Testis (tissue), 3 donors: ENCODE data around the gene ECI1. TPM values are rescaled to one million over a fixed set of nuclear protein-coding genes. Genes with fewer than 3 reads are reported as not detected.

Source experiments
- DNase-seq: peaks from one replicate; pipeline ENCODE4 v3.0.0-alpha.2; 2019
- H3K27ac ChIP-seq, 2 donors: fragments of 200-600 bp; sonication (generic); one replicate each; pipeline ENCODE4 v1.5.1; 2019
- H3K27me3 ChIP-seq: fragments of 200-600 bp; sonication (generic); one replicate; pipeline ENCODE4 v1.5.1; 2019
- H3K36me3 ChIP-seq: fragments of 200-600 bp; sonication (generic); one replicate; pipeline ENCODE4 v1.5.1; 2017; ENCODE audit warnings: low read depth; ENCODE audit errors: missing control alignments
- H3K4me1 ChIP-seq: fragments of 200-600 bp; sonication (generic); one replicate; pipeline ENCODE4 v1.5.1; 2019
- H3K4me3 ChIP-seq, 2 donors: fragments of 200-600 bp; sonication (generic); one replicate each; pipeline ENCODE4 v1.5.1; 2017 to 2019
- H3K9me3 ChIP-seq: fragments of 200-600 bp; sonication (generic); one replicate; pipeline ENCODE4 v1.5.1; 2017
- CTCF ChIP-seq, 3 experiments: fragments of 450-650 bp in 2 of 3; fragments of 200-600 bp in 1 of 3; sonication (generic) in 1 of 3; IDR thresholded peaks; one replicate each; pipeline ENCODE4 v1.5.1; 2016 to 2019; ENCODE audit warnings: antibody characterized with exemption in 3 of 3, mild to moderate bottlenecking in 2 of 3, moderate library complexity in 1 of 3
- POLR2A ChIP-seq: fragments of 450-650 bp; IDR thresholded peaks from one replicate; pipeline ENCODE4 v1.6.1; 2017; ENCODE audit warnings: antibody characterized with exemption, mild to moderate bottlenecking, moderate library complexity
- WGBS, 2 donors: methylation state at CpG; one replicate each; pipeline ENCODE4 v1.1.5; 2018; 5-methylcytosine and 5-hydroxymethylcytosine counted together
- intact Hi-C: fragments of 100-400 bp; cut with DNase I; formaldehyde crosslinking; loops from one replicate; pipeline ENCODE4 v1.15.1; 2023; ENCODE audit warnings: low total_unique reads
- microRNA counts, 2 donors: library from miRNA; unstranded; fragments of <30 nt; microRNA quantifications; one replicate each; lab custom pipeline; 2016
- microRNA-seq, 2 donors: library from miRNA; unstranded; fragments of <30 nt; microRNA quantifications; one replicate each; pipeline ENCODE4, GENCODE V29; 2016; ENCODE audit warnings: borderline number of aligned reads in 2 of 2, borderline replicate concordance in 1 of 2
- polyA plus RNA-seq: library from polyadenylated mRNA; stranded (reverse); fragments of 350-450 nt; fragmentation: Illumina TruSeq; extraction: RNeasy Lipid Tissue Mini Kit (QIAGEN cat#74804); gene quantifications from one replicate; pipeline ENCODE4 v1.2.3, GENCODE V29; 2014; ENCODE audit warnings: low read depth, low replicate concordance; ENCODE audit not compliant: insufficient read depth
- small RNA-seq, 2 donors: library from RNA; depleted of rRNA; stranded (forward); fragments of <200 nt; gene quantifications; one replicate each; pipeline ENCODE3, GENCODE V24; 2016
- total RNA-seq, 2 donors: library from RNA; depleted of rRNA; stranded (reverse); fragments of >200 nt; gene quantifications; one replicate each; pipeline ENCODE4 v1.2.3, GENCODE V29; 2016

The ECI1 gene
- total and polyA plus RNA-seq, 3 donors from 2014 or later = 25.5 to 39.0 (median 36.1) TPM

- Histone ChIP-seq H3K4me3 (no peak overlapping the region), H3K4me1 (peaks cover 2% of the 10 kb centered on the region), H3K36me3 (no peaks in the 10 kb centered on the region), H3K27ac (no peak overlapping the region), H3K9me3 (no peaks in the 10 kb centered on the region), H3K27me3 (no peaks in the 10 kb centered on the region)
- WGBS, 2 donors = 64 to 90% methylated on average over 2 to 19 of the region's 24 CpGs
- no peak for TF ChIP-seq POLR2A
- no peak for TF ChIP-seq CTCF (IDR thresholded peaks at IDR 0.05)
- intact Hi-C loops = no loop called here
- no peak for DNase-seq
Observed at GRCh38 chr16:2190002-2190658, 61.3 kb downstream of the ECI1 start.

MicroRNA genes within 50 kb of the gene (microRNA counts, 767-probe panel; counts per million panel counts)
- microRNA hsa-miR-940 (lab: Ali Mortazavi, UCI) = 0 to 152 counts per million in 2 donors

Small RNA genes within 50 kb of the gene (microRNA-seq; reads per million reads assigned to microRNA genes)
- gene MIR3677 = 0 reads per million in 2 donors
- gene MIR4717 = 0 reads per million in 2 donors

Small RNA genes within 50 kb of the gene (small RNA-seq; reads per million reads assigned to genes)
- gene MIR3677 (0 reads per million in 2 donors), gene MIR4717 (0 reads per million in 2 donors)

Other genes starting within 250 kb of the ECI1 start
- gene ZNF598, start 241.8 kb downstream of the ECI1 start, total RNA-seq = 10 to 100 TPM; 80.4 to 94.6 TPM
- gene ZNF598, start 241.8 kb downstream of the ECI1 start, polyA plus RNA-seq = 46.3 TPM
- 1 to 10 TPM; 7.3 to 8.2 TPM for gene NPW, start 231.8 kb downstream of the ECI1 start, total RNA-seq
- 3.9 TPM for gene NPW, start 231.8 kb downstream of the ECI1 start, polyA plus RNA-seq
- gene NHERF2, start 224.7 kb downstream of the ECI1 start, total RNA-seq = 10 to 100 TPM; 54.1 to 59.9 TPM
- gene NHERF2, start 224.7 kb downstream of the ECI1 start, polyA plus RNA-seq = 50.6 TPM
- 10 to 100 TPM; 24.6 to 35.6 TPM for gene NTHL1, start 203.8 kb downstream of the ECI1 start, total RNA-seq
- gene NTHL1, start 203.8 kb downstream of the ECI1 start, polyA plus RNA-seq = 18.0 TPM
- 100 to 1,000 TPM; 222 to 271 TPM for gene TSC2, start 203.6 kb downstream of the ECI1 start, total RNA-seq
- 136 TPM for gene TSC2, start 203.6 kb downstream of the ECI1 start, polyA plus RNA-seq
- 100 to 1,000 TPM; 323 to 337 TPM for gene PKD1, start 115.7 kb downstream of the ECI1 start, total RNA-seq
- gene PKD1, start 115.7 kb downstream of the ECI1 start, polyA plus RNA-seq = 83.4 TPM
- 1 to 10 TPM; 3.2 to 3.6 TPM for gene RAB26, start 103.0 kb downstream of the ECI1 start, total RNA-seq
- 1.5 TPM for gene RAB26, start 103.0 kb downstream of the ECI1 start, polyA plus RNA-seq
- 10 to 100 TPM; 36.0 to 46.1 TPM for gene TRAF7, start 95.8 kb downstream of the ECI1 start, total RNA-seq
- 44.6 TPM for gene TRAF7, start 95.8 kb downstream of the ECI1 start, polyA plus RNA-seq
- 100 to 1,000 TPM in 1 of 2 donors, 1 to 10 TPM in 1; 6.4 to 159 TPM for gene CASKIN1, start 55.0 kb downstream of the ECI1 start, total RNA-seq
- 2.1 TPM for gene CASKIN1, start 55.0 kb downstream of the ECI1 start, polyA plus RNA-seq
- gene MLST8, start 46.1 kb downstream of the ECI1 start, total RNA-seq = 100 to 1,000 TPM in 1 of 2 donors, 10 to 100 TPM in 1; 95.4 to 113 TPM
- gene MLST8, start 46.1 kb downstream of the ECI1 start, polyA plus RNA-seq = 89.0 TPM
- 10 to 100 TPM; 37.8 to 66.5 TPM for gene BRICD5, start 40.7 kb downstream of the ECI1 start, total RNA-seq
- gene BRICD5, start 40.7 kb downstream of the ECI1 start, polyA plus RNA-seq = 25.1 TPM
- 100 to 1,000 TPM in 1 of 2 donors, 10 to 100 TPM in 1; 50.0 to 118 TPM for gene PGP, start 36.7 kb downstream of the ECI1 start, total RNA-seq
- 56.3 TPM for gene PGP, start 36.7 kb downstream of the ECI1 start, polyA plus RNA-seq
- 10 to 100 TPM; 57.4 to 69.4 TPM for gene E4F1, start 28.0 kb downstream of the ECI1 start, total RNA-seq
- 20.0 TPM for gene E4F1, start 28.0 kb downstream of the ECI1 start, polyA plus RNA-seq
- gene DNASE1L2, start 15.1 kb downstream of the ECI1 start, total RNA-seq = 1 to 10 TPM; 2.5 to 3.5 TPM
- gene DNASE1L2, start 15.1 kb downstream of the ECI1 start, polyA plus RNA-seq = 1.1 TPM
- gene RNPS1, start 16.5 kb upstream of the ECI1 start, total RNA-seq = 100 to 1,000 TPM; 261 to 294 TPM
- 197 TPM for gene RNPS1, start 16.5 kb upstream of the ECI1 start, polyA plus RNA-seq
- gene ABCA3, start 89.1 kb upstream of the ECI1 start, total RNA-seq = 10 to 100 TPM; 35.1 to 38.1 TPM
- gene ABCA3, start 89.1 kb upstream of the ECI1 start, polyA plus RNA-seq = 24.5 TPM
- gene CCNF, start 177.9 kb upstream of the ECI1 start, total RNA-seq = 10 to 100 TPM in 1 of 2 donors, 1 to 10 TPM in 1; 9.4 to 10.8 TPM
- 6.0 TPM for gene CCNF, start 177.9 kb upstream of the ECI1 start, polyA plus RNA-seq
- gene TEDC2, start 208.5 kb upstream of the ECI1 start, total RNA-seq = 10 to 100 TPM; 18.0 to 19.4 TPM
- gene TEDC2, start 208.5 kb upstream of the ECI1 start, polyA plus RNA-seq = 7.7 TPM
- gene NTN3, start 219.7 kb upstream of the ECI1 start, total RNA-seq = 1 to 10 TPM; 1.1 to 1.7 TPM
- gene NTN3, start 219.7 kb upstream of the ECI1 start, polyA plus RNA-seq = not detected
- 10 to 100 TPM; 11.2 to 13.5 TPM for gene TBC1D24, start 223.5 kb upstream of the ECI1 start, total RNA-seq
- gene TBC1D24, start 223.5 kb upstream of the ECI1 start, polyA plus RNA-seq = 5.3 TPM